GM19455 (cell line): ENCODE measurements around the gene CLSTN2.

ENCODE experiments used
- ATAC-seq: cut with Tn5 transposase; IDR thresholded peaks from one replicate; pipeline ENCODE4 v1.9.1; 2021; ENCODE audit not compliant: unreplicated experiment

CLSTN2 gene

DNA sequence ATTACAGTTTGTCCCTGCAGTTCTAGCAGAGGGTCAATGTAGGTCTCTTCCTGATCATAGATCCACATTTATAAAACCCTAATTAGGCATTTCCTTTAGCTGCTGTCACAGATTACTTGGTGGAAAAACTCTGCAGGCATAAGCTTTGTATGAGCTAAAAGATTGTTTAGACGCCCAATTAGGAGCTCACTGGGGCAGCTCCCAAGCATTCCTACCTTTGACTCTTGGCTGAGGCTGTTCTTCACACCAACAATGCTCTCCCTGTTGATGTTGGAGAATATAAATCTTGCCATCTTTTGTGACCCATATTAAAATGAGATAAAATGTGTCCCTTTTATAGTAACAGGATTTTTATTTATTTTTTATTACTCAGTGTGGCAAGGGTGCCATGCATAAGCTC is 594.6 kb downstream of the CLSTN2 start:
- ATAC-seq, result no peak

- ATAC-seq, result no peak
Observed at GRCh38 chr3:140530131-140530530, 595.1 kb downstream of the CLSTN2 start.

DNA sequence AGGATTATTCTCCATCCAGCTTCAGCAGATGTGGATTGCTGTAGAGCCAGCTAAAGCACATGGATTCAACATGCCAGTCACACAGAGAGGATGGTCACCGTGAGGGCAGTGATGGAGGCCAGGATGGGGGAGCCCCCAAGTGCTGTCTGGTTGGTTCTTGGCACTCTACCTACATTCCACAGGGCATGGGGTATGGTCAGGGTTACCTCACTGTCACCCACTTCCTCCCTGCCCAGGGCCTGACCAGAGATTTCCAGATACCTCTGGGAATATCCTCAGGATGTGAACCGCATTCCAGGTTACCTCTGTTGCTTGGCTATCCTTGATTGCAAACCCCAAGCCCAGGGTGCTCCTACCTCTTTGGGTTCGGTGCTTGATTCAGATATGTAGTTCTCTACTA is 595.6 kb downstream of the CLSTN2 start:
- no peak for ATAC-seq

GRCh38 chr3:140532793-140533330 is 597.9 kb downstream of the CLSTN2 start:
- no peak for ATAC-seq

- ATAC-seq, result no peak
Observed at GRCh38 chr3:140536926-140537726, 602.1 kb downstream of the CLSTN2 start.

DNA sequence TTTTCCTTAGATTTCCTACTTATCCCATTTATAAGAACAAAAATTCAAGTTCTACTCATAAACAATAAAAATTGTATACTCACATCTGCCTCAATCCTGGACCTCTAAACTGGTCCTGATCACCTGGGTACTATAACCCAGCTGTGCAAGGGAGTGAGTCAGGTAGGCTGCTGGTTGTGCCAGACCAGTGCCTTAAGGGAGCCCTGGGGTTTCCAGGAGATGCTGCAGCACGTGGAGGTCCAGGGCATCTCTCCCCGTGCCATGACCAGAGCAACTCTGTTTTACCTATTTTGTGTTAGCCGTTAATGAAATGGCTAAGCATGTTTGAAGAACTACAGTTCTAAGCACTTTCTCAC is 602.7 kb downstream of the CLSTN2 start:
- ATAC-seq, result no peak

DNA sequence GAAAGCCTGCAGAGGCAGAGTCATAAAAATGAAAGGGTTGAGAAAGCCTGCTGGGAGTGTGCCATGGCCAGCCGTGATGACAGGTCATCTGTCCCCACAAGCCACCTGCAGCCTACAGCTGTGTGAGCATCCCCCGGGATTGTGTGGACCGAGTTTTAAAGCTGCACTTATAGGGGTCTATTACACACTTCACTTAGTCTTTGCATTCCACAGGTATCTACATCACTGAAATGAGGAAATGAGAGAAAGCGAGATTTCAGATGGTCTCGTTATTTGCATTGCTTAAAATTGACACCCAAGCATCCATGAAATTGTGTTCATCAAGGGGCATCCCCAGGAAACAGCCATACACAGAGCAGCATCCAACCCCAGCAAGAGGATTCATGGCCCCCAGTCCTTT is 605.3 kb downstream of the CLSTN2 start:
- ATAC-seq, result no peak

DNA sequence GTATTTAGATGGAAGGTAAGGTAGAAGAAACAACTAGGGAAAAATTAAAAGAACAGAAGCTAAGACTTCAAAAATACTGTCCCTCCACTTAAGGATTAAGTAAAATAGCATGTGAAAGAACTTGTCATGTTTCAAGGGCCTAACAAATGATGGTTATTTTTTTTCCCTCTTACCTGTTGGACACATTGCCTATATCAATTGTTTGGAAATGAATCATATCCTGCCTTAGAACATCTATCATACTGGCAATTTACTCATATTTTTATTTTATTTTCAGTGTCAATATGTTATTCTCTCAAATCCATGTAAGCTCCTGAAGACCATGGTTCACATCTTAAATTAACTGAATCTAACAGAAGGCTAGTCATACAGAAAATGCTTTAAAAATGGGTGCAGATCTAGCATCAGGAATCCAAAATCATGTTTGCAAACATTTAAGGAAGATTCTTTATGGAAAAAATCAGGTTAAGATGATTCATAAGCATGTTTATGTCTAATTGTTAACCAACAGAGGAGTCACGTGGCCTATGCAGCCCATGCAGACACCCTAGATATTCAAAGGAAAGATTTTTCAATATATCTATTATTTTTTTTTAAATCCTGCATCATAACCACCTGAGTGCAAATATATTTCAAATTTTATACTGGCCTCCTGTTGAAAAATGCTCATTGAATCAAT is 607.1 kb downstream of the CLSTN2 start:
- ATAC-seq, result no peak

- ATAC-seq, result no peak
Observed at GRCh38 chr3:140545197-140545596, 610.2 kb downstream of the CLSTN2 start.

DNA sequence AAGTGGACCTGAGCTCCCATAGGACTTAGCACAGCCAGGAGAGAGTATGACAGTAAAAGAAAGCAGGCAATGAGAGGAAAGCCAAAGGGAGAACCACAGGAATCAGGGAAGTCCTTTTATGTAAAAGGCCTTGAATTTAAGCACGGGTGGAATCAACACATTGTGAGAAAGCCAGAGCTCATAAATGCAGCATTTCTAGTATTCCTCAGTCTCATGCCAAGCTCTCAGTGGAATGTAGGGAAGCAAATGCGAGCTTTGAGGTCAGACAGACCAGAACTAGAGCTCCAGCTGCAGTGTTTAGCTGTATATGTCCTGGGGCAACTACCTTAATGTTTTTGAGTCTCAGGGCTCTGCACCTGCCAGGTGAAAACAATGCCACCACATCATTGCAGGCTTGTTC is 610.8 kb downstream of the CLSTN2 start:
- no peak for ATAC-seq

DNA sequence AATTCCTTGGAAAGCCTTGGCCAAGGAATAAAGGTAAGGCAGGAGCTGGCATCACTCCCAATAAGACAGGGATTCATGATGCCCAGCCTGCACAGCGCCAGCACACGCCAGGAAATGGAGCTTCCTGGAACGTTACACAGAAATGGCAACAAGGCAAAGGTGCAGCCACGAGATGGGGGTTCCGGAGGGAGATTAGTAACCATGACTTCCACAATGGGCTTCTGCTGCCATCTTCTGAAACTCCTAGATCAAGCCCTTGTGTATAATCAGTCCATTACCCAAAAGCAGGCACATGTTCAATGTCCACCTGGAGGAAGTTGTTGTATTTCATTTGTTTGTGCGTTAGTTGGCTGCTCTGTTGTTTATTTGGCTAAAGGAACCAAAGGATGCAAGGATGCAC is 611.7 kb downstream of the CLSTN2 start:
- no peak for ATAC-seq

- no peak for ATAC-seq
Observed at GRCh38 chr3:140552403-140552802, 617.4 kb downstream of the CLSTN2 start.

DNA sequence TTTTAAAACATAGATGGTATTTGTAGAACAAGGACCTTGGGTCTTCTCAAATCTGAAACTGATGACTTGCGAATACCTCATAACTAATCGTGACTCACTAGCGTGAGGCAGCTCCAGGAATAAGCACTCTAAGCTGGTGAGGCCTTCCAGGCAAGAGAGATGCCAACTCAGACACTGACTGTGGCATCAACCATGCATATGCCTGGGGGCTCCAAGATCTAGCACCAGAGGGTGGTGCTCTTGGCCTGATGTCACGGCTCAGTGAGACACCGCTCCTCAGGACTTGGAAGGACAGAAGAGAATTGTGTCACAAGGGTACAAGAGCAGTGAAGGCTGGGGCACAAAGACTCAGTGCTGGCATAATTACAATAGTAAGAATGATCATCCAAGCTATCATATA is 617.9 kb downstream of the CLSTN2 start:
- ATAC-seq, result no peak

GRCh38 chr3:140553591-140553990 is 618.6 kb downstream of the CLSTN2 start:
- ATAC-seq, result no peak

DNA sequence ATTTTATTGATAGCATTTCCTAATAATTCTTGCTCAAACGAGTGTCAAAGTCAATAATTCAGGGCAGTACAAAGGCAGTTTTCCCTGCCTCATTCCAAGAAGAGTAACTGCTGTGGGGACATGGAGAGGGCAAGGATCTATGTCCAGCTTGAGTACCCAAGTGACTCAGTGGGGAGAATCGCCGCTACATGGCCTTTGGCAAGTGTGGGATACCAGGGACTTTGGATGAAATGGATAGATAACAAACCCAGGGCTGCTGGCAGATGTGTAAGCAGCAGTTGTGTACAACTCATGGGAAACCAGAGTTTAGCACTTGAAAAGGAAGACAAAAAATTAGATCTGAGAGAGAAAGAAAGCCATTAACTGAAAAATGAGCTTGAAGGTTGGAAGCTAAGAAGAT is 620.7 kb downstream of the CLSTN2 start:
- ATAC-seq, result no peak

DNA sequence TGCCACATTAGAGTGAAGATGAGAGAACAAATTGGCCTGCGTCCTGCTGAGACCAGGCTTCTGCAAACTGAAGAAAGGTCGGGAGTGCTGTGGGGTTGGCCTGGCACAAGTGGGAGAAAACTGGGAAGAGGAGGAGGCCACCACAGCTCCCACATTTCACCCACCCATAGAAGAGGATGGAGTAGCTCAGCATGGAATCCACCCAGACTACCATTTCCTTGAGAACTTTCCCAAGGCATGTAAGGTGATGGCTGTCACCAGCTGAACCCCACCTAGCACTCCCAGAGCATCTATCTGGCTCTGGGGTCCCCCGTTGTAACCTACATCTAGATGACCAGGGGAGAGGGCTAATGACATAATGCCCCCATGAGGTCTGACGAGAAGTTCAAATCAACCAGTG is 622.5 kb downstream of the CLSTN2 start:
- ATAC-seq, result no peak

DNA sequence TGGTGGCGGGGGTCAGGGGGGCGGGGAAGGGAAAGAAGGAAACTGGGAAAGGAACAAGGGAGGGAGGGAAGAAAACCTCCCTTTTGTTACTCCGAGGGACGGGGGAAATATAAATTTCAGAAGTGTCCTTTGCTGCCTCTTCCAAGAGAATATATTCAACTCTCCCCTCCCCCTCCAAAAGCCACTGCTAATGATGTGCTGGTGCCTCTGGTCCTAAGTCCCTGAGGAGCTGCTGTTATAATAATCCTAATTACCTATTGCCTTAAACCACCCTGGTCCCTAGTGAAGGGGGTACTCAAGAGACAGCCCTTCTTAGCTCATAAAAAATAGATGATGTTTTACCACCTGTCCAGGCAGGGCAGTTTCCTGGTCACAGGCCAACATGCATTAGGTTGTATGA is 624.6 kb downstream of the CLSTN2 start:
- no peak for ATAC-seq

DNA sequence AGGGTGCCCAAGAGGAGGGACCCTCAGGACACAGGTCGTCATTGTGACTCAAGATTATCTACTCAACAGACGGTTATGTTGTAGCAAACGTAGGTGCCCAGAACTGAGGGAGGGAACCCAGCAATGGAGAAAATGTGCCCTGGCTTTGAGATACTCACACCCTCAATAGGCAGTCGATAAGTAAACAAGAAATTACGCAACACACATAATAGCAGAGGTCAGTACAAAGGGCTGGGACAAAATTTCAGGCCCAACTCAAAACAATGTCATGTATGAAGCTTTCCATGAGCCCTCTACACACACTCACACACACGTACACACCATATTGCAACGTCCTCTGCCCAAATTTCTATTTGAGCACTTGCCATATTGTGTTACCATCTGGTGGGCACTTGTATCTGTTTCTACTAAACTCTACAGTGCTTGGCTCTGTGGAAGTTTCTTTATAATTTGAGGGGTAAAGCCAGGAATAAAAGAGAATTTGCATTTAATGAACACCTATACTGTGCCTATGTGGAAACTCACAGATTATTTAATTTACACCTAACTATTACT is 628.3 kb downstream of the CLSTN2 start:
- no peak for ATAC-seq

GRCh38 chr3:140568131-140568530 is 633.1 kb downstream of the CLSTN2 start:
- ATAC-seq, result no peak

- ATAC-seq, result no peak
Observed at GRCh38 chr3:140568842-140569520, 634.0 kb downstream of the CLSTN2 start.

- no peak for ATAC-seq
Observed at GRCh38 chr3:140570602-140571001, 635.6 kb downstream of the CLSTN2 start.

DNA sequence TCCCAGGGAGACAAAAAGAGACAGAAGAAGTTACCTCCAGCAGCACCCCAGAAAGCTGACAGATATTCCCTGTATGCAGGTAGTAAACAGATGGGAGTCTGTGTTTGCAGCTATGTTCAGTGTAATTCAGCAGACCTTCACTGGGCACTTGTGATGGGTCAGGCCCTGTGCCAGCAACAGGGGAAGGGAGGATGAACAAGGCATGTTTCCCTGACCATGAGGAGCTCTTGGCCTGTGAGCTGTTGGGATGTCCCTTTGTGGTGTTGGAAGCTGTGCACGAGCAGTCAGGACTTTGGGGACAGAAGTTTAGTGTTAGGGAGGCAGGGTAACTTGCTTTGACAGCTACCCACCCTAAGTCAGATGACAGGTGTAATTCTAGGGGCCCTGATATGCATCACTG is 636.9 kb downstream of the CLSTN2 start:
- no peak for ATAC-seq
